HG02852 (cell line): Measurements from ENCODE around the gene RTN4RL1.

ENCODE experiments used
- ATAC-seq: cut with Tn5 transposase; IDR thresholded peaks from one replicate; pipeline ENCODE4 v1.9.1; 2021; ENCODE audit warnings: mild to moderate bottlenecking, moderate library complexity; ENCODE audit not compliant: unreplicated experiment

Gene RTN4RL1

DNA sequence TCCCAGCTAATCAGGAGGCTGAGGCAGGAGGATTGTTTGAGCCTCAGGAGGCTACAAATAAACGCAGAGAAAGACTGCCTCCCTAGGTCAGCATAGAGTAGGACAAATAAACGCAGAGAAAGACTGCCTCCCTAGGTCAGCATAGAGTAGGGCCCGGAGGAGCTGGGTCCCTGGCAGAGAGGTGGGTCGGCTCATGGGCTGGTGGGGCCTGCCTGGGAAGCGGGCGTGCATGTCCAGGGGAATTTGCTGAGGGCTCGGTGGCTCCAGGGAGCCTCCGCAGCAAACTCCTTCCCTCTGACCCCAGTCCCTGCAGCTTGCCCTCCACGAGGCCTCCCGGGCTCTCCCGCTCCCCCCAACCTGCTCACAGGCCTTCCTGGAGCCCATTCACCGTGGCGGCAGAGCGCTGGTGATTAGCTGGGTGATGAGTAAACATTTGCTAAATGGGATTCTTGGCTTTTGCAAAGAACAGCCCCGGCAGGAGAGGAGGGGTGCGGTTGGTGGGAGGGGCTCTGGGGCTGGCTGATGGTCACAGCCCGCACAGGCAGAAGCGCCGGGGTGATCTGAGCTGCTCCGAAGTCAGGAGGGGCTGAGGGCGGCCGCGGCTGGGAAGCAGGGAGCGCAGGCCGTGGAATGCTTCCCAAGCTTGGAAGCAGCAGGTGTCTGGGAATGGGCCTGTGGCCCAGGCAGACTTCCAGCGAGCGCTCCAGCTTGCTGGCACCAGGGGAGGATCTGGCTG is 93.1 kb downstream of the RTN4RL1 start:
- ATAC-seq: no peak

DNA sequence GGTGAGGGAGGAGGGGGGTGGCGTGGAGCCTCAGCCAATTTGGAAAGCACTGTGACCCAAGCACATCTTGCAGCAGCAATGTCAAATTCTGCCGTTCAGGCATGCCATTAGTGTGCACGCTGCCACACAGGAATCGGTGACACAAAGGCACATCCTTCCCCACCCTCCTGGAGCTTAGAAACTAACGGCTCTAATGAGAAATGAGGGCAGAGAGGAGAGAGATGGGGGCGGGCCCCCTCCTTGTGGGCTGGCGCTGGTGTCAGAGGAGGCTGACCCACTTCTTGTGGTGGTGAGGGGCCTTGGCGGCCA is 94.8 kb downstream of the RTN4RL1 start:
- no peak for ATAC-seq

DNA sequence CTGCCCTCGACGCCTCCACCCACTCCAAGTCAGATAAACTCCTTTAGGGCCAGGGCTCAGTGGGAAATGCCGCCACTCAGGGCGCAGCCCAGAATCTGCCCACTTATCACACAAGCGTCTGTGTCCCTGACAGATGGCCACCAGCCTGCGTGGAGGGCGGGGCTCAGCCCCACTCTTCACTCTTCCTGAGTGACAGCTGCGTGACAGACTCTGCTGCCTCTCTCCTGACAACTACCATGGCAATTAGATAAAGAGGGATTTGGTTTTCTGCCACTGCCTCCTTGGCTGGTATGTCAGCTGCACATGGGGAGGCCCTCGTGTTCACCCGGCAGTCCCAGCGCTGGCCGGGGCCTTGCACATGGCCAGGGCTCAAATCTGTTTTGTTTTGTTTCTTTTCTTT is 96.2 kb downstream of the RTN4RL1 start:
- no peak for ATAC-seq

DNA sequence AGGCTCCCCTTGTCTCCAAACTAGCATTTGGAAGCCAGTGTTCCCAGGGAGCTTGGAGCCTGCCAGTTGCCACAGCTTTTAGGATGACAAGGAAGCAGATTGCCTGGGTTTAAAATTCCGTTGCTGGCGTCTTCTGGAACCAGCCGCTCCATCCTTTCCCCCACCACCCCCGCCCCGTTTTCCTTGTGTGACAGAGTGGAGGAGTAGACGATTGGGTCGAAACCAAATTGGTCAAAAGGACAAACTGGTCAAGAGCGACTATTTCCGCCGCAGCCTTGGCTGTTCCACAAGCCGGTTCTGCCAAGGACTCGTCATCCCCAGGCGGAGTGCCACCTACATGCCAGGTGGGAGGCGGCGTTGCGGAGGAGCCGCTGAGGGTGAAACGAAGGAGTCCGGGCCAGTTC is 104.2 kb downstream of the RTN4RL1 start:
- ATAC-seq: no peak

DNA sequence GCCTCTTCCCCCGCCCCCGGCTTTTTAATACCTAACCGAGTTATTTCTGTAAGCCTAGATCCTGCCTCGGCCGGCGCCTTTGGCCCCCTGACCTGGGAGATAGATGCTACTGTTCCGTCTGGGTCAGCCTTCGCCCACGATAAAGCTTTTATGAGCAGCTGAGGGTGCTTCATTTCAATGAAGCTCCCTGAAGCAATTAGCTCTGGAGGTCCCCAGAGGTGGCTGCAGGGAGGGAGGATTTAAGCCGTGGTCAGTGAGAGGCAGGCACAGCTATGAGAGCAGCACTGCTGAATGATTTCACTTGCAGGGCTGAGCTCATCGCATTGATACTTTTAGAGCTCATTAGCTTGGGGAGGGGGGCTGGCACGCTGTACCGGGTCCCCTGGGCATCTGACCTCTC is 105.9 kb downstream of the RTN4RL1 start:
- no peak for ATAC-seq

DNA sequence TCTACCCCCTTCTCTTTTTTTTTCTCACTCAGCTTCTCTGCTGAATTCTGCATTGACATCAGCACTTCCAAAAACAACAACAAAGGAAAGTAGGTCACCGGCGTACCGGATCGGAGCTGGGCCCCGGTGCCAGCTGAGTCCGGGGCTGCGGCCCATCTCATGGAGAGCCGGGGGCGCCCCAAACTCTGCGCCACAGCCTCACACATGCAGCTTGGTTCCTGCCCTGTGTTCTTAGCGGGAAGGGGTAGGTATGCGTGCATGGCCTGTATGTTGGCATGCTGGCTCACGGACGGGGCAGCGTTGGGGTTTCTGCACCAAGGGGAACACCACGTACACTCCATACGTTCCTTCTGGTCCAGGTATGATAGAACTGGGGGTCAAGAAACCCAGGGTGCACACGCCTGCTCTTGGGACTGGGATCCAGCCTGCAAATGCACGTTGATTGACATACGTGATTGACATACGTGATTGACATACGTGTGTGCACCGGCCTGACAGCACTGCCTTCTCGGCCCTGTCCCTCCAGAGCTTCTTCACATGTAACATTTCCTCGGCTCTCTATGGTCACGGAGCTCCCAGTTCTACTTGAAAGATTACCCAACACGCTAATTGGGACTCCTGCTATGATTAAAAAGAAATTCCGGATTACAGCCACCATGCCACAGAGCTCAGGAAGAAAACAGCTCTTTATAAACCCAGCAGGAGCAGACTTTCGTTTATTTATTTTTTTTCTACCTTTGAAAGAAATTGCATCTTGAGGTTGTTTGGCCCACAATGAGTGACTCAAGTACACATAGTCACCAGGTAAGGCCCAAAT is 106.6 kb downstream of the RTN4RL1 start:
- ATAC-seq: no peak

DNA sequence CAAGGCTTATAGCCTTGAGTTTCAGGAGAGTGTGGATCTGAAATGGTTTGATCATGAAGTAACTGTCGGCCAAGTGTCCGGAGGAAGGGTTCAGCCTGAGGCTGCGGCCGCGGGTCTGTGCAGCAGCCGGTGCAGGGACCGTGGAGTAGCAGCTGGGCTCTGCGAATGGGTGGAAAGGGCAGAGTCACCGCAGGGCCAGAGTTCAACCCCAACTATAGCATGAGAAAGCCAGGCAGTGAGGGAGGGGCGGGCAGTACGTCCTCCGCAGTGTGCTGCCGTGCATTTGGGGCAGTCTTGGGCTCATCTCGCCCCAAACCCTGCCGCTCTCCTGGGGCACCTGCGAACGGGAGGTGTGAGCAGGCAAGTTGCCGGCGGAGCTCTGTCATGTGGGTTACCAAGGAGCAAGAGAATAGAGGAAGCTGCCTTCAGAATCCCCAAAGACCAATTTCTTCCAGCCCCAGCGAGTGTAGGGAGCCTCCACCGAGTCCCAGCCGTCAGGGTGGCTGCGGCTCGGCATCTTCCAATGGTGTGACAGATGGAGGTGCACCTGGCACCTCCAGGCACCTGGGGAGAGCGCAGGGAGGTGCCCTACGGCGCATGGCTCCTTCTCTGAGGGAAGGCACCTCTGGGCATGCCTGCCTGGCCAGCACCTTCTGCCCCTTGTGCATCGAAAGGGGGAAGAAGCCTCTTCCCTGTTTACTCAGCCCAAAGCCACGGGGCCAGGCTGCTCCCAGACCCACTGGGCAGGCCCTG is 108.0 kb downstream of the RTN4RL1 start:
- ATAC-seq: no peak

DNA sequence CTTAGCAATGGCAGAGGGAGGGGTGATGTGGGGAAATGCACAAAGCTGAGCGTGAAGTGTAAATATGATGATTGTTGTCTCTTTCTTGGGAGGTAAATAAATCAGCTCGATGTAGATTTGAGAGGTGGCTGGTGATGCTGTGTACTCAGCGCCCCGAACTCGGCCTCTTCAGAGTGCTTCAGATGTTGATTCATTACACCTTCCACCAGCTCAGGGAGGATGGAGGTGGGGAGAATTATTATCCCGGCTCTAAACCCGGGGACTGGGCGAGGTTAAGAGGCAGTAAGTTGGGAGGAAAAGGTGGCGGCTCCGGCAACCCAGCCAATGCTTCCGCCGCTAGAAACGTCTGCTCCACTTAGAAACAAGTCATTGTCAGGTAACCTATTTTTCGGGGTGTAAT is 108.8 kb downstream of the RTN4RL1 start:
- no peak for ATAC-seq

DNA sequence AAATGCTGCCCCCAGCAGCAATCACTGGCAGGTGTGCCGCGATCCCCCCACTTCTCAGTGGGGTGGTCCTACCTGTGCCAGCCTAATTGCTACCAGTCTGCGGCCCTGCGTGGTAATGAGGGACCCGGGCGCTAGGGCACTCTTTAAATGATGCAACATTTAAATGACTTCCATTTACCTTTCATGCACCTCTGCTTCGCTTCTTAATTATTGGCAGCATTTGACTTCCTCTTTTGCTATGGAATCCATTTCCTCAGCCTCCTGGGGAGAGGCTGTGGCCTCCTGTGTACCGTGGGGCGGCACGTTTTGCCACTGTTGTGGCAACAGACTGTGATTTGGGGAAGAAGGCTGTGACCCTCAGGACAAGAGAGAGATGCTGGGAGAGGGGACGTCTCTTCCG is 109.2 kb downstream of the RTN4RL1 start:
- ATAC-seq: no peak

DNA sequence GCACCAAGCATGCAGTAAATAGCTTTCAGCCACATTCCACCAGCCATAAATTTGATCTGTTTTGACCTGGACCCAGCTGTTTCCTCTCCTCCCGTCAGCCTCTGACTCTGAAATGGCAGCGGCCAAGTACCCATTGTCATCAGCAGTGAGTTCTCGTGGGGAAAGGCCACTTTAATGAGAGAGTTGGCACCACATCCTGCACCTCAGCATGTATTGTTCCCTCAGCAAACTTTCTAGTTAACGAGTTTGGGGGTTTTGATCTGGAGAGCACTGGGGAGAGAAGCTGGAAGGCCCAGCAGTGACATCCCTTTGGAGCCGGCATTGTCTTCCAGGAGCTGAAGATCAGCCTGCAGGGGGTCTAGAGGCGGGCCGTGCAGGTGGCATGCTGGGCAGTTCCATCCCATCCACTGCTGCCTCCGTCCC is 110.5 kb downstream of the RTN4RL1 start:
- no peak for ATAC-seq

DNA sequence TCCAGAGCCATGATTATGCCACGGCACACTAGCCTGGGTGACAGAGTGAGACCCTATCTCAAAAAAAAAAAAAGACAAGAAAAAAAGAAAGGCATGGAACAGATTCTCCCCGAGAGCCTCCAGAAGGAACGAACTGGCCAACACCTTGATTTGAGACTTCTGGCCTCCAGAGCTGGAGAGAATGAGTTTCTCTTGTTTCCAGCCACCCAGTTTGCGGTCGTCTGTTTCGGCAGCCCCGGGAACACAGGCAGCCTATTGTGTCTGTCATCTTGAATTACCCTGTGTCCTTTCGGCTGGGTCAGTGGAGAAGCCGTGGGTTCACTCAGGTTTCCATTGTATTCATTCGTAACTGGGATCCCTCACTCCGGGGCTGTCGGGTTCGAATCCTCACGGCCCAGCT is 111.4 kb downstream of the RTN4RL1 start:
- no peak for ATAC-seq

DNA sequence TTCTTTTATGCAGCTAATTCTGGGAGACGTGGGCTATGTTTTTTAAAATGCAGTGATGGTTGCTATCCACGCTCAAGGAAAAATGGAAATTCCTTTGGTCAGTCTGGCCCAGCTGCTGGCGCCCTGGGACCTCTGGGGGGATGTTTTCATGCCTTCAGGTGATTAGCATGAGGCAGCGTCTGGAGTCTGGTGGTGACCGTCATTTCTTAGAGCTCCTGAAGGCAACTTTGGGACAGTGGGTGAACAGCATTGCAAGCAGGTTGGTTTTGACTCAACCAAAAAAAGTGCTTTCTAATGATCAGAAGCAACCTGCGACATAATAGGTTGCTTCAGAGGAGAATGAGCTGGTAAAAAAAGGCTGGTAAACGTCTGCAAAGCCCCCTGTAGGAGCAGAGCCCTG is 113.0 kb downstream of the RTN4RL1 start:
- ATAC-seq: no peak

DNA sequence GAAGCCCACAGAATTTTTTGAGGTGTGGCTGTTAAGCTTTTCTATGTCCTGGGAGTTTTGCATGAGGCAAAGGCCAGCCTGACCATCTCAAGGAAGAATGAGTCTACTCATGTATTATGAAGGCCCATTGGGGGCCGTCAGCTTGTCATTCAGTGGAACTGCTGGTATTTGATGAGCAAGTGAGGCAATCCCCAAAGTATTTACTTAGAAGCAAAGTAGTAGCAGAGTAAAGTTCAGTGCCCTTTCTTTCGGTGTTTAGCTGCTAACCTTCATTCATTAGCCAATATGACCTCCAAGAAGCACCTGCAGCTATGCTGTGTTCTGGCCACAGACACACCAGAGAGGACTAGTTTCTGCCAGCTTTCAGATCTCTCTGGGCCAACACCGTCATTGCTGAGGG is 115.1 kb downstream of the RTN4RL1 start:
- no peak for ATAC-seq

DNA sequence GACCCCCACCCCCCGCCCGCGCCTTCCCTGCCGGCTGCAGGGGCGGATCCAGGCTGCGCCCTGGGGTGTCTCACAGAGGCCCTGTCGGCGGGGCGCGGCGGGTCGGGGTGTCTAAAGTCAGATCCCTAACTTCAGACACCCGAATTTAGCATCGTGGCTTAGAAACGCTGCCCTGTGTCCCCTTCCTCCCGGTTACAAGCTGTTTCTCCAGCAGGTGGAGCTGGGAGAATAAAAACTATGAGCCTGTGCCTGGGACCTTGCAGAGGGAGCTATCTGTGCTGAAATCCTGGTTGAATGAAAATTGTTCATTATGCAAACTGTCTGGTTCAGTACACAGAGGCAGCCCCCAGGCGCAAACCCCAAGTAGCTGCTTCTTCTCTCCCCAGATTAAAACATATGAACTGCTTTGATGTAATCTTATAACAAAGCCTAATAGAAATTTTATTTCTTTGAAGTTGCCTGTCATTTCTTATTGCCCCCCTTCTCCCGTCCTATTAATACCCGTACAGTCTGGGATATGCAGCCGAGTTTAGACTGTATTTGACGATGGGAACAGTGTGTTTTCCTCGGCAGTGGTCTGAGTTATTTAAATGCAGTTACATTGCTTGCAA is 116.3 kb downstream of the RTN4RL1 start:
- no peak for ATAC-seq

DNA sequence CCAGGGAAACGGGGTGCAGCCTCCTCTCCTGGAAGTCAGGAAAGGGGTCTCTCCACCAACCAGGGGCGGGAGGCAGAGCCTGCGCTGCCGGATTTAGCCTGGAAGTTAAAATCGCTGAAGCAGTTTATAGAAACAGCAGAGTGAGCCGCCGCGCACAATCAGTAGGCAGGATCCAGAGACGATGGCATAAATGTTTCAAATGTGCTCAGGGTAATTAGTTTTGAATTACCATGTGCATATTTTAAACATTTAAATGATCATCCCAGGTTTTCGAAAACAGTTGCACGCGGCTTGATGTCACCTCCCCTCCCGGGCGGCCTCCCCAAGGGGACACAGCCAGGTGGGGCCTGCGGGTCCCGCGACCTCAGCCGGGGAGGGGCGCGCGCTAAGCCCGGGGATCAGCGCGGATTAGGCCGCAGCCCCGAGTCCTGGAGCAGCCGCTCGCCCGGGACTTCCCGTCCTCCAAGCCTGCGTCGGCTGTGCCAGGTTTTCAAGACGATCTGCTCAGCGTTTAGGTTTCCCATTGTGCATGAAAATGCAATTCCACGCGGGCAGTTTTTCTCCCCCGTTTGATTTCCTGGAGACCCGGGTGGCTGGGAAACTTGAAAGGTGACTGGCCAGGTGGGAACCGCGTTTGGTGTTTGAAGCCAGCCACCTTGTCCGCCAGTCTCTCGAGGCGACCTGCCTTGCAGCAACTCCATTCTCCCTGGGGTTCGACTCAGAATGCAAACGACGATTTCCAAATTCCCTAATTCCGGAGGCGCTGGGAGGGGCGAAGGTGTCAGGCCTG is 117.0 kb downstream of the RTN4RL1 start:
- ATAC-seq: no peak

DNA sequence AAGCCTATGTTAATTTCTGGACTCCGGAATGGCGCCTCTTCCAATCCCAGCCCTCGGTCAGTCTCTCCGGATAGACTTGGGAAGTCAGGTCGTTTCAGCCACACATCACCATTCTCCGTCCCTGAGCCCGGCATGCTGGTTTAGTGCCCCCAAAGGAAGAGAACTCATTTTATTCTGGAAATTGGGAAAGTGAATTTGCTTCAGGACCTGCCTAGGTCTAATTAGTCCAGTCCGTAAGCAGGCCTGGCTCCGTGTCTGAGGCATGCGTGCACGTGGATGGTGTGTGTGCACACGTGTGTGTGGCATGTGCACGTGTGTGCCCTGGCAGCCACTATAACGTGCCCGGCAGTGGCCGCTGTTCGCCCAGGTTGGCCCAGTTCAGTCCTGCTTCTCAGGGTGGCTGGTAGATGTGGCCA is 117.9 kb downstream of the RTN4RL1 start:
- no peak for ATAC-seq

DNA sequence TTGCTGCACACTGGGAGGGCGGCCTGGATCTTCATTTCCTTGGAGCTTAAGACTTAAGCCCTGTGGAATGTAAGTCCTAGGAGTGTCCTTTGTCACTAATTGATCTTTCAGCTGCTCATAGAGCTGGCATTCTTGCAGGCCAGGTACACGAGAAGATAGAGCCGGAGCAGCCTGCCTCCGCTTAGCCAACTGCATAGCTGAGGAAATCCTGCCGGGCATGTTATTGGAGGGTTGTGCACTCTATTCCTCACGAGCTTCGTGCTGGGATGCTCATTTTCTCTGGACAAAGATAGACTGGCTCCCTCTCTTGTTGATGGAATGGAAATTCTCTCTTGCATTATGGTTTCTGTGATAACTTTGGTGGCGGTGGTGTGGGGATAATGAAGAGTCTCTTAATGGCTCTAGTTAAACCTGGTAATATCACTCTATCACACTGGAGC is 118.5 kb downstream of the RTN4RL1 start:
- ATAC-seq: no peak

DNA sequence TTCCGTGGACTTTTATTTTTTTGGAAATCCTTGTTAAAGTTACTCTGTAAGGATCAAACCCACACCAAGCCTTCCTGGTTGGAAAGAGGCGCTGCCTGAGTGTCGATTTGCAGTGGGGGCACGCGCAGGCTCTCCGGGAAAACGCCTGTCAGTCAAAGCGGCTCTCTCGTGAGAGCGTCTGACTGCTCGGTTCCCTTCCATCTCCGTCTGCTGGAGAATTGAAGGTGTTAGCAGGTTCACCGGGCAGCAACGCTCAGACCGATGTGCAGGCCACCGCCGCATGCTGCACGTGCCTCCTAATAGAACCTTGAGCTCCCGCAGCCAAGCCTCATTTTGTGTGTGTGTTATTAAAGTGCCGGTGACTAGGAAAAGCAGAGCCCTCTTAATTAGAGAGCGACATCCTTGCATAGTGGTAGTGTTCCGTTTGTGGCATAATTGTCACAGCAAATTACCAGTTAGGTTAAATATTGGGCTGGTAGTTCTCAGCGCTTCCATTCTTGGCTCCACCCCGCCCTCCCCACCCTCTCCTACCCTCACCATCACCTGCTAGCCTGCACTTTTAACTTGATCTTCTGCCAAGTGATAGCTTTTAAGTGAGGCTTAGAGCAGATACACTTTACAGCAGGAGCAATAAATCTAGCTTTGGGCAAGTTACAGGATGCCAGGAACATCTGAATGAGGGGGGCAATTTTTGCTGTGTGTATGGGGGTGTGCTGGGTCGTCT is 119.8 kb downstream of the RTN4RL1 start:
- no peak for ATAC-seq

DNA sequence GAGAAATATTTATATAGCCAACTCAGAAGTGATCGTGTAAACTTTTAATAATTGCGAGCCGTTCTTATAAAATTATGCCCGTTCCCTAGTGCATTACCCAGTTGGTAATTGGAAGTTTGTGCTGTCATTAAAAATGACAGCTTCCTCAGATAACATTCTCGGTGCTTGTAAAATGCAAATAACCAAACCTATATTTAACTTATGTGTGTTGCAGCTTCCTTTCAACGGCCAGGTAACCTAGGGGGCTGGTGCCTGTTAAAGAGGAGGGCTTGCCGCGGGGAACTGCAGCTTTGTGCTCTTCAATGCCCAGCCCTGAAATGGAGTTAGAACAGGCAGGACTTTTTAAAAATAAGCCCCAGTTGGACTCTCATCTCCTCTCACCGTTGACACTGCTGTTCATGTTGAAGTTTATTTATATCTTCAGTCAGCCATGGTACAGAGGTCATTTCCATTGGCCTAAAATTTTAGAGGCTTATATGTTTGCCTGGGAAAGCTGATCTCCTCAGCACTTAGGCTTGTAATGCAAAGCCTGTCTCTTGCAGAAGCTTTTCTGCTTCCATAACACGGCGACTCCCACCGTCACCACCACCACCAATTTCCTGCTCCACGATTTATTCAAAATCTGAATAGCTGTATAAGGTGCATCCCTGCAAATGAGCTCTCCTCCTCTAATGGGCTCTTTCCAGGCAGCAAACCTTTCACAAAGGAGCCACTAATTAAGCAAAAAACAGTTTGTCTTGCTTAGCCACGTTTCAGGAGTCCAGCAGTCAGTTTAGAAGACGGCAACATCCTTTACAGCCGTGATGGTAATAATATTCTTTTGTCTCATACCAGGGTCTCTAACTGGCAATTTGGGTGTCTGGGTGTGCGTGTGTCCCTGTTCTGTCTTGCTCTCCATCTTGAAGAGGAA is 120.6 kb downstream of the RTN4RL1 start:
- ATAC-seq: no peak
